HG03565 (cell line): ENCODE measurements around the gene GTPBP6.
"Not testable (repeated sequence)": the region's sequence is repeated elsewhere in the genome, so short reads cannot be mapped to it uniquely, and the experiment has no call there.

ENCODE experiments used
- ATAC-seq: cut with Tn5 transposase; IDR thresholded peaks from one replicate; pipeline ENCODE4 v1.9.1; 2021; ENCODE audit warnings: mild to moderate bottlenecking, moderate library complexity; ENCODE audit not compliant: unreplicated experiment

GTPBP6 gene

DNA sequence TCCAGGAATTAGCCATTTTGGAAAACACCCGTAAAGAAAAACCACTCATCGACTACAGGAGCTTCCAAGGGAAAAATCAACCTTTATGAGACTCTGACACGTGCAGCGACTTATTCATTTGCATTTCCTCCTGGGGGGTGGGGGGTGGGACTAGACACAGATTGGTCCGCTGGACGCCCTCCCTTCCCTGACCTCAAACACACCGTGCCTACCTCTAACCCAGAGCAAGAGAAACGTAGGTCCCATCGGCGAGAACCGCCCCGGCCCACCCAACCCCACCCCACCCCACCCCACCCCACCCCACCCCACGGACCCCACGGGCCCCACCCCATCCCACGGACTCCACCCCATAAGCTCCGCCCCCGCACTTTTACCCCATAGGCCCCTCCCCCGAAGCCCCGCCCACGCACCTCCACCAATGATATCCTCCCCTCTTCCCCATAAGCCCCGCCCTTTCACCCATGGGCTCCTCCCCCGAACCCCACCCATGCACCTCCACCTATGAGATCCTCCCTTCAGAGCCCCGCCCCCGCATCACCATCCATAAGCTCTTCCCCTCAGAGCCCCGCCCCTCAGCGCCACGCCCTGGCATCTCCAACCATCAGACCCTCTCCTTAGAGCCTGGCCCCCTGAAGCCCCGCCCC is 1.1 kb downstream of the GTPBP6 start:
- no peak for ATAC-seq

DNA sequence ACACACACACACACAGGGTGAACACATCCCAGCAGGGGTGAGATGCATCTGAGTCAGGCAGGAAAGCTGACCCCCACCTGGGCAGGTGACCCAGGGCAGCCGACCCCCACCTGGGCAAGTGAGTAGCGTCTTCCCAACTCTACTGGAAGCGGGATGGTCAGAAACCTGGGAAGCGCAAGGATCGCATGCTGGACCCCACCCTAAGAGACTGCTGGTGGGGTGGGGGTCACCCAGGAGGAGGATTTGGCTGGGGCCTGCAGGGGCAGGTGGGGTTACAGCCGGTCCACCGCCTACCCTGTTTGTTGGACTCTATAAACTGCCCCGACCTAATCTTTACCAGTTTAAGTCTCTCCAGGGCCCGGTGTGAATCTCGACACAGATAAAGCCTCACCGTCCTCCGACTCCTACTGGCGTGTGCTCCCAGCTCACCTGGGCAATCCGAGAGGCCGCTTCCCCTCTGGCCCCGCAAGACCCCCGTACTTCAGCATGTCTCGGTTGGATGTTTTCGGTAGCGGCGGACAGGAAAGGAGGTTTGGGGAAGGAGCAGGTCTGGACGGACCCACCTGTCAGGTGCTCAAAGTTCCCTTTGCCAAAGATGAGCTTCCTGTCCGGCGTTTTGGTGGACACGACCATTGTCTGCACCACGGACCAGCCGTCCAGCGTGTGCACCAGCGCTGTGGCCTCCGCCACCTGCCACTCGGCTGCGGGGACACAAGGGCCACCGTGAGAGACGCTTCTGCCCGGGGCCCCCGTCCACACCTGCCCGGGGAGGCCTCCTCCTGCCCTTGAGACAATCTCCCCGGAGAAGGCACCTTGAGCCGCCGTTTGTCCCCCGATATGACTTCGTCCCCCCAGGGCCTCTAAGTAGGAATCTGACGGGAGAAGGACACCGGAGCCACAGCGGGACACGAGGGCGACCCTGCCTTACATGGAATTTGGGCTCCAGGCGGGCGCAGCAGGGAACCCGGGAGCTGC is 2.0 kb downstream of the GTPBP6 start:
- ATAC-seq: no peak

DNA sequence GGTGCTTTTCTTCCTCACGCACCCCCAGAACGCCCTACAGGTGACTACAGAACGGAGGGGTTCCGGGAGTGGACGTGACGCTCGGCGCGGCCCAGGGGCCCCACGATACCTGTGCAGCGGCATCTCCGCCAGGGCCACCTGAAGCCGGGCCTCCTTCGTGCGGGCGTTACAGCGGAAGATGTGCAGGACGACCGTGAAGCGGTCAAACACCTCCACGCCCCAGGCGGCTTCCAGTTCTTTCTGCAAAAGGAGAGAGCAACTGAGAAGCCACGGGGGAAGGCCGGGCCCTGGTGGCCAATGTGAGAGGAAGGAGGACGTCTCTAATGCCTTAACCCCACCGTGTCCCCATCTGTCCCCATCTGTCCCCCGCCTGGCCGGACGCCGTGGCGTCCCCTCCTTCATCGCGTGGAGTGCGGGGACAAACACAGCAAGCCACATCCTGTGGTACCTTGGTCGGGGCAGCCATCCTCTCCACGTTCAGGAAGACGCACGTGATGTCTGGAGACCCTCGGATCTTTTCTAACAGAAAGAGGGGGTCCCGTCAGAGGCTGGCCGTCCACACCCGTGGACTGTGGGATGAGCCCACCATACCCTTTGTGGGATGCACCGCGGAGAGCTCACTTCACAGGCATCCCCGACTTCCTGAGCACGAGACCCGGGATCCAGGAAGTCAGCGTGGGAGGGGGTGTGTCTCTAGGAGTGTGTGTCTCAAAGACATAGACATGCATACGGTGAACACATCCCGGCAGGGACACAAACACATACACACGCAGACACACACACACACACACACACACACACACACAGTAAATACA is 3.6 kb downstream of the GTPBP6 start:
- no peak for ATAC-seq

DNA sequence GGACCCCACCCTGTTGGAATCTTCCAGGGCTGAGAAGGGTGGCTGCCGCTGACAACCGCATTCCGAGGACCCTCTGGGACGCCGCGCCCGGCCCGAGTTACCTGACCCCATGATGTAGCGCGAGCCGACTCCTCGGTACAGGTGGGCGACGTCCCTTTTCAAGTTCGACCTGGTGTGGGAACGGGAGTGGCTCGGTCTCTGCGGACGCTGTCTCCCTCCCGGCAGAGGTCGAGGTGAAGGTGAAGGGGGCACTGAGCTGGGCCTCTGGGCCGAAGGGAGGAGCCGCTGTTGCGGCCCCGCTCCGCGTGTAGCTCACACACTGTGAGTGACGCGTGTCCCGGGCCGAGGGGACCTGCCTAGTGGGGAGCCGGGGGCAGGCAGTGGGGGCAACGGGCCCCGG is 4.5 kb downstream of the GTPBP6 start:
- no peak for ATAC-seq

DNA sequence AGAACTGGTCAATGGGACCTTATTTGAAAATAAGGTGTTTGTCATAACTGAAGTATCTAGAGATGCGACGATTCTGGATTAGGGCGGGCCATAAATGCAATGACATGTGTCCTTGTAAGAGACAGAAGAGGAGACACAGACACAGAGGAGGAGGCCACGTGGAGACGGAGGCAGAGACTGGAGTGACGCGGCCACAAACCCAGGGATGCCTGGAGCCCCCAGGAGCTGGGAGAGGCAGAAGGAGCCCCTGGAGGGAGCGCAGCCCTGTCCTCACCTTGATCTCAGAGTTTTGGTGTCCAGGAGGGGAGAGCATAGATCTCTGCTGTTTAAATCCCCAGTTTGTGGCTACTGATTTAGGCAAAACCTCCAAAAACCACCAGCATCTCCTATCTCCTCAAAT is 5.0 kb downstream of the GTPBP6 start:
- no peak for ATAC-seq

DNA sequence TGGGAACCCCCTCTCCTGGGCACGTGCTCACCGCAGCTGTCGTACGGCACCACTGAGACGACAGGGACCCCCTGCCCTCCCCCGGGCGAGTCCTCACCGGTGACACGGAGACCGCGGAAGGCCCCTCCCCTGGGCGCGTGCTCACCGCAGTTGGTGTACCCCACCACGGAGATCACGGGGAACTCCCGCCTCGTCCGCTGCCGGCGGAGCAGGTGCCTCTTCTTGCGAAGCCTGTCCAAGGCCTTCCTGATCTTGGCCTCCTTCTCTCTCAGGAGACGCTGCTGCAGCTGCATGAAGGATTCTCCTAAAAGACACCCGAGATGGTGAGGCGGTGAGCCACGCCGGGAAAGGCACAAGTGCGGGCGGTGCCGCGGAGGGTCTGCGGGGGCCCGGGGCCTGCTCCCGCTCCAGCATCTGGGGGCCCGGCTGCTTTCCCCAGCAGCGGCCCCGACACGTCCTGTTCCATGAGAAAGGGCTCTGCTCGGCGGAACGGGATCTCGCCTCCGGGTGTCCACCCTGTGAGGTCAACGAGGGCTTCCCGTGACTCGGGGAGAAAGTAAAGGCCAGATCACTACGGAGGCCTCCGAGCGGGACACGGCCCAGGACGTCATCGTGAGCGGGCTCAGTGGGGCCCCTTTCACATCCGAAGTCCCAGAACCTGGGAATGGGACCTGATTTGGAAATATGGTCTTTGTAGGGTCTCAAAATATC is 5.8 kb downstream of the GTPBP6 start:
- no peak for ATAC-seq

- no peak for ATAC-seq
These were observed 7.2 kb downstream of the GTPBP6 start for GRCh38 chrX:311156-312129.

DNA sequence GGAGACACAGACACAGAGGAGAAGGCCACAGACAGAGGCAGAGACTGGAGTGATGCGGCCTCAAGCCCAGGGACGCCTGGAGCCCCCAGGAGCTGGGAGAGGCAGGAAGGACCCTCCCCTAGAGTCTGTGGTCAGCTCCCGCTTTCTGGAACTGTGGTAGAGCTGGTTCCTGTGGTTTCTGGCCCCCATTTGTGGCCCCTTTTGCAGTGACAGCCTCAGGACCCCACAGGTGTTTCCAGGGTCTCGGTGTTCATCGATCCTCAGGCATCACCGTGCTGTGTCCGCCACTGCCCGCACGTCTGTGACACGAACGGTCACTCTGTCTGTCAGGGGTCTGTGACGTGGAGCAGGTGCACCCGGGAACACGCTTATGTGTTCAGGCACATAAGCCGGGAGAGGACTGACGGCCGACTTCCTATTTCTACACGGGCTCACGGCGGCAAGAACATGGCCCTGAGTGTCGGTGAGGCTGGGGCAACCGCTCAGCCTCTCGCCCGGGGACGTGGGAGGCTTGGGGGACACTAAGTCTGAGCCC is 7.9 kb downstream of the GTPBP6 start:
- ATAC-seq: no peak

- ATAC-seq: no peak
These were observed 9.6 kb downstream of the GTPBP6 start for GRCh38 chrX:308821-309520.

- ATAC-seq: no peak
These were observed 11.1 kb downstream of the GTPBP6 start for GRCh38 chrX:307261-308111.

GRCh38 chrX:306614-307251 is 11.9 kb downstream of the GTPBP6 start:
- ATAC-seq: not testable (repeated sequence)

GRCh38 chrX:305781-306613 is 12.6 kb downstream of the GTPBP6 start:
- ATAC-seq: not testable (repeated sequence)

DNA sequence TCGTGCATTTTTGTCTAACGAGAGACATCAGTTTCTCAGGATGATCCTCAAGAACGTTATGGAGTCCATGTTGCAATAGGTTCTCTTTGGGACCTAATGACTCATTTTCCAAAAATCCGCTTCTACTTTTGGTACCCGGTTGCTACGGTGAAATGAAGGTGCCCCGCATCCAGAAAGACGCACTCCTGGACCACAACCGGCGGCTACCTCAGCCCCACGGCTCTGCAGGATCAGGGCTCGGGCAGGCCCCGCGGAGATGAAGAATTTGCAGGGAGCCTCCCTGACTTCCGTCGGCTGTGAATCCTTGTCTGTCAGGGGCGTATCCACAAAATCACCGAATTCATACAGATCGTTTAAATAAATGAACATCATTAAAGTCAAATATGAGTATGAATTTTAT is 15.6 kb downstream of the GTPBP6 start:
- ATAC-seq: no peak

DNA sequence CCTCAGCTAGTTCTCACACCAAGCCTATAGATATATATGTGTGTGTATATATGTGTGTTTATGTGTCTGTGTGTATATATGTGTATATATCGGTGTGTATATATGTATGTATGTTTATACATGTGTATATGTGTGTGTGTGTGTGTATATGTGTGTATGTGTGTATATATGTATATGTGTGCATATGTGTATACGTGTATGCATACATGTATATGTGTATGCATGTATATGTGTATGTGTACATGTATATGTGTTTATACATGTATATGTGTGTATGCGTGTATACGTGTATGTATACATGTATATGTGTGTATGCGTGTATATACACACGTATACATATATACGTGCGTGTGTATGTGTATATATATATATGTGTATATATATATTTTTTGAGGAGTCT is 18.3 kb downstream of the GTPBP6 start:
- ATAC-seq: no peak

- no peak for ATAC-seq
These were observed 19.6 kb downstream of the GTPBP6 start for GRCh38 chrX:298993-299392.

- no peak for ATAC-seq
These were observed 23.5 kb downstream of the GTPBP6 start for GRCh38 chrX:295136-295535.
